KMS-11 (cell line): ENCODE data around the gene ABO.

ENCODE experiments used
- H2AFZ ChIP-seq: fragments of 200-600 bp; sonication (generic); 2 replicates; pipeline ENCODE4 v1.6.1; 2016; ENCODE audit warnings: antibody characterized with exemption, mixed run types, low read depth
- H3K27ac ChIP-seq: fragments of 200-600 bp; sonication (generic); 2 replicates; pipeline ENCODE4 v1.6.1; 2016; ENCODE audit warnings: mild to moderate bottlenecking, mixed run types
- H3K27me3 ChIP-seq: fragments of 200-600 bp; sonication (generic); 2 replicates; pipeline ENCODE4 v1.6.1; 2017; ENCODE audit warnings: mild to moderate bottlenecking, low read depth, mixed run types, moderate library complexity; ENCODE audit not compliant: insufficient read depth
- H3K36me3 ChIP-seq: fragments of 200-600 bp; sonication (generic); 2 replicates; pipeline ENCODE4 v1.6.1; 2017; ENCODE audit warnings: mild to moderate bottlenecking, mixed run types; ENCODE audit not compliant: insufficient read depth
- H3K4me1 ChIP-seq: fragments of 200-600 bp; sonication (generic); 2 replicates; pipeline ENCODE4 v1.6.1; 2016; ENCODE audit warnings: mild to moderate bottlenecking, low read depth, mixed run types; ENCODE audit not compliant: poor library complexity, severe bottlenecking
- H3K4me2 ChIP-seq: fragments of 200-600 bp; sonication (generic); 2 replicates; pipeline ENCODE4 v1.7.0; 2016; ENCODE audit warnings: mild to moderate bottlenecking, mixed run types
- H3K4me3 ChIP-seq: fragments of 200-600 bp; sonication (generic); IDR thresholded peaks from 2 replicates; pipeline ENCODE4 v1.6.1; 2017; ENCODE audit warnings: low read depth, low read length, mixed read lengths; ENCODE audit not compliant: insufficient read depth
- H3K79me2 ChIP-seq: fragments of 200-600 bp; sonication (generic); 2 replicates; pipeline ENCODE4 v1.6.1; 2016; ENCODE audit warnings: low read depth, mixed run types; ENCODE audit not compliant: insufficient read depth
- H3K9ac ChIP-seq: fragments of 200-600 bp; sonication (generic); 2 replicates; pipeline ENCODE4 v1.6.1; 2016; ENCODE audit warnings: mild to moderate bottlenecking, mixed run types
- H4K20me1 ChIP-seq: fragments of 200-600 bp; sonication (generic); 2 replicates; pipeline ENCODE4 v1.6.1; 2016; ENCODE audit warnings: mild to moderate bottlenecking, mixed run types; ENCODE audit not compliant: insufficient read depth
- CTCF ChIP-seq: fragments of 200-600 bp; sonication (generic); conservative IDR thresholded peaks from 2 replicates; pipeline ENCODE4 v1.6.1; 2017; ENCODE audit warnings: low read depth, mild to moderate bottlenecking, antibody characterized with exemption, low read length, moderate library complexity, mixed read lengths

Gene ABO

GRCh38 chr9:133246991-133247390 lies 28.0 kb downstream of the ABO start:
- Histone ChIP-seq H3K36me3 (no peaks in the 10 kb centered on the region), H3K4me1 (no peaks in the 10 kb centered on the region), H4K20me1 (no peaks in the 10 kb centered on the region)

GRCh38 chr9:133246562-133246961 lies 28.4 kb downstream of the ABO start:
- no peaks in the 10 kb centered on the region for H4K20me1 ChIP-seq
- no peak overlapping the region for H3K9ac ChIP-seq
- H3K36me3 ChIP-seq, result no peaks in the 10 kb centered on the region
- no peak overlapping the region for H3K27ac ChIP-seq
- no peak overlapping the region for H2AFZ ChIP-seq
- no peaks in the 10 kb centered on the region for H3K4me1 ChIP-seq
- no peak overlapping the region for H3K4me2 ChIP-seq
- no peak for TF ChIP-seq CTCF
- H3K27me3 ChIP-seq, result peaks cover 95% of the 10 kb centered on the region; the same call in 1 of the 2 replicates
- H3K4me3 ChIP-seq, result no peak overlapping the region
- H3K79me2 ChIP-seq, result no peaks in the 10 kb centered on the region

More at GRCh38 chr9:133246991-133247390, 28.0 kb downstream of the ABO start:
- Histone ChIP-seq H3K79me2 (no peaks in the 10 kb centered on the region), H3K27me3 (peaks cover 96% of the 10 kb centered on the region; the same call in 1 of the 2 replicates), H3K9ac (no peak overlapping the region), H3K4me2 (no peak overlapping the region), H3K4me3 (no peak overlapping the region), H3K27ac (no peak overlapping the region), H2AFZ (no peak overlapping the region)
- TF ChIP-seq CTCF, result no peak

GRCh38 chr9:133242991-133243390 lies 32.0 kb downstream of the ABO start:
- no peaks in the 10 kb centered on the region for H3K36me3 ChIP-seq
- no peak overlapping the region for H2AFZ ChIP-seq
- H3K27me3 ChIP-seq, result peaks cover 81% of the 10 kb centered on the region
- H3K4me1 ChIP-seq, result no peaks in the 10 kb centered on the region
- H3K4me2 ChIP-seq, result no peak overlapping the region
- no peak for TF ChIP-seq CTCF
- no peak overlapping the region for H3K27ac ChIP-seq
- H4K20me1 ChIP-seq, result no peaks in the 10 kb centered on the region
- no peaks in the 10 kb centered on the region for H3K79me2 ChIP-seq
- H3K9ac ChIP-seq, result no peak overlapping the region
- H3K4me3 ChIP-seq, result no peak overlapping the region

GRCh38 chr9:133242241-133242640 lies 32.8 kb downstream of the ABO start:
- H3K27ac ChIP-seq, result no peak overlapping the region
- no peak overlapping the region for H3K4me2 ChIP-seq
- H2AFZ ChIP-seq, result no peak overlapping the region
- no peaks in the 10 kb centered on the region for H3K36me3 ChIP-seq
- H3K4me3 ChIP-seq, result no peak overlapping the region
- H3K9ac ChIP-seq, result no peak overlapping the region
- peaks cover 82% of the 10 kb centered on the region for H3K27me3 ChIP-seq
- H3K79me2 ChIP-seq, result no peaks in the 10 kb centered on the region
- H3K4me1 ChIP-seq, result no peaks in the 10 kb centered on the region
- no peaks in the 10 kb centered on the region for H4K20me1 ChIP-seq
- TF ChIP-seq CTCF, result no peak
